Gastrocnemius medialis (tissue), 4 donors: ENCODE measurements around the gene HDGFL2.

ENCODE experiments used
- POLR2A ChIP-seq, 2 donors: fragments of 450-650 bp; IDR thresholded peaks; one replicate each; pipeline ENCODE4 v1.6.1; 2017; ENCODE audit warnings: antibody characterized with exemption in 2 of 2, mild to moderate bottlenecking in 2 of 2, moderate library complexity in 2 of 2
- TF ChIP-seq, protein P1 (sequence below), 5 experiments: fragments of 450-650 bp in 3 of 5; fragments of 200-600 bp in 2 of 5; sonication (generic) in 2 of 5; IDR thresholded peaks in 4 of 5; conservative IDR thresholded peaks in 1 of 5; 1 replicate in 4 of 5; 2 replicates in 1 of 5; pipeline ENCODE4 v1.5.1; 2016 to 2019; ENCODE audit warnings: antibody characterized with exemption in 5 of 5, mild to moderate bottlenecking in 3 of 5, moderate library complexity in 3 of 5

DNA sequence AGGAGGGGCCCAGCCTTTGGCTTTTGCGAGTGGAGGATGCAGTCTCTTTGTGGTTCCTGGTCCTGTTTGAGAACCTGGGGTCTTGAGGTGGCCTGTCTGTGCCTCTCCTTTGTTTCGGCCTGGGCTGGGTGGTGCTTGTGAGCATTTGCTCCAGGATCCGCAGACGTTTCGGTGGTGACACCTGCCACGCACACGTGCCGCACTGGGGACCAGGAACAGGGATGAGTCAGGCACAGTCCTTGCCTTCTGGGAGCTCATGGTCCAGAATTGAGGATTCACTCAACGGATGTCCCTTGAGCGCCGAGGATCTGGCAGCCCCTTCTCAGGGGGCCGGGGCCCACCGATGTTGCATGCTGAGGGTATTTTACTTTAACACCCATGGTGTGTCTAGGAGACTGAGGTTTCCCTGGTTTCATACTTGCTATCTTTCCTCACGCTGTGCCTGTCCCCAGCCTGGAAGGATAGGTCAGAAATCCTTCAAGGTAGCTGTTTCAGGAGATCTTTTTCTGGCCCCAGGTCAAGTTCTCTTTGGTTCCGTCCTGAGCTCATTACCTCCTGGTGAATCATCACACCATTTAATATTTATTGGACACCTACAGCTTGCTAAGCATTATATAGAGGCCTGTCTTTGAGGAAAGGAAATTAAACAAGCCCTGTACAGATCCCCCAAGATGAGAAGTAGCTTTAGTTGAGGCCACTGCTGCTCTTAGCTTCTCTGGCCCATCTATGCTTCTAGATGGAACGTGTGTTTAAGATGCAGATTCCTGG, 5.1 kb downstream of the HDGFL2 start:
- TF ChIP-seq POLR2A (IDR thresholded peaks at IDR 0.05): no peak
- TF ChIP-seq, protein P1, sequence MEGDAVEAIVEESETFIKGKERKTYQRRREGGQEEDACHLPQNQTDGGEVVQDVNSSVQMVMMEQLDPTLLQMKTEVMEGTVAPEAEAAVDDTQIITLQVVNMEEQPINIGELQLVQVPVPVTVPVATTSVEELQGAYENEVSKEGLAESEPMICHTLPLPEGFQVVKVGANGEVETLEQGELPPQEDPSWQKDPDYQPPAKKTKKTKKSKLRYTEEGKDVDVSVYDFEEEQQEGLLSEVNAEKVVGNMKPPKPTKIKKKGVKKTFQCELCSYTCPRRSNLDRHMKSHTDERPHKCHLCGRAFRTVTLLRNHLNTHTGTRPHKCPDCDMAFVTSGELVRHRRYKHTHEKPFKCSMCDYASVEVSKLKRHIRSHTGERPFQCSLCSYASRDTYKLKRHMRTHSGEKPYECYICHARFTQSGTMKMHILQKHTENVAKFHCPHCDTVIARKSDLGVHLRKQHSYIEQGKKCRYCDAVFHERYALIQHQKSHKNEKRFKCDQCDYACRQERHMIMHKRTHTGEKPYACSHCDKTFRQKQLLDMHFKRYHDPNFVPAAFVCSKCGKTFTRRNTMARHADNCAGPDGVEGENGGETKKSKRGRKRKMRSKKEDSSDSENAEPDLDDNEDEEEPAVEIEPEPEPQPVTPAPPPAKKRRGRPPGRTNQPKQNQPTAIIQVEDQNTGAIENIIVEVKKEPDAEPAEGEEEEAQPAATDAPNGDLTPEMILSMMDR (IDR thresholded peaks at IDR 0.05 in 4 of 5, conservative IDR thresholded peaks at IDR 0.05 in 1 of 5): no peak
